Measurements from ENCODE around the gene PLCE1. TPM values are rescaled to one million over a fixed set of nuclear protein-coding genes. Genes with fewer than 3 reads are reported as not detected.

The PLCE1 gene
- total RNA-seq, 6 experiments from 2014 or later: 0.41 to 0.74 (median 0.47) TPM

GRCh38 chr10:94035982-94036765, 42.4 kb downstream of the PLCE1 start:
- peaks cover 3% of the 10 kb centered on the region for H3K4me1 Mint-ChIP-seq (ENCODE audit: low read depth)
- H3K36me3 Mint-ChIP-seq (ENCODE audit: low read depth): no peaks in the 10 kb centered on the region; the same call in 1 of the 2 replicates
- no peak for DNase-seq
- H3K27me3 Mint-ChIP-seq (ENCODE audit: insufficient read depth): peaks cover 5% of the 10 kb centered on the region; the same call in 1 of the 2 replicates
- TF ChIP-seq CTCF (IDR thresholded peaks at IDR 0.05): no peak
- H3K4me3 Mint-ChIP-seq: no peak overlapping the region
- no peaks in the 10 kb centered on the region for H3K9me3 Mint-ChIP-seq
- no peak overlapping the region for H3K27ac Mint-ChIP-seq

- H3K4me3 Mint-ChIP-seq: no peak overlapping the region
- H3K4me1 Mint-ChIP-seq (ENCODE audit: low read depth): peaks cover 9% of the 10 kb centered on the region
- H3K27me3 Mint-ChIP-seq (ENCODE audit: insufficient read depth): peaks cover 5% of the 10 kb centered on the region; the same call in 1 of the 2 replicates
- no peaks in the 10 kb centered on the region; the same call in 1 of the 2 replicates for H3K36me3 Mint-ChIP-seq (ENCODE audit: low read depth)
- H3K27ac Mint-ChIP-seq: no peak overlapping the region
- no peak for TF ChIP-seq CTCF (IDR thresholded peaks at IDR 0.05)
- DNase-seq: no peak
- no peaks in the 10 kb centered on the region for H3K9me3 Mint-ChIP-seq
Observed at GRCh38 chr10:94036766-94037033, 43.0 kb downstream of the PLCE1 start.

GRCh38 chr10:94037286-94037685, 43.6 kb downstream of the PLCE1 start:
- DNase-seq: no peak
- peaks cover 5% of the 10 kb centered on the region; the same call in 1 of the 2 replicates for H3K27me3 Mint-ChIP-seq (ENCODE audit: insufficient read depth)
- peaks cover 14% of the 10 kb centered on the region for H3K4me1 Mint-ChIP-seq (ENCODE audit: low read depth)
- H3K36me3 Mint-ChIP-seq (ENCODE audit: low read depth): no peaks in the 10 kb centered on the region
- no peak overlapping the region for H3K4me3 Mint-ChIP-seq
- H3K27ac Mint-ChIP-seq: no peak overlapping the region
- no peak for TF ChIP-seq CTCF (IDR thresholded peaks at IDR 0.05)
- H3K9me3 Mint-ChIP-seq: no peaks in the 10 kb centered on the region

- Mint-ChIP-seq H3K36me3 (ENCODE audit: low read depth) (no peaks in the 10 kb centered on the region), H3K4me3 (no peak overlapping the region), H3K27ac (no peak overlapping the region), H3K4me1 (ENCODE audit: low read depth) (peaks cover 22% of the 10 kb centered on the region), H3K9me3 (no peaks in the 10 kb centered on the region), H3K27me3 (ENCODE audit: insufficient read depth) (peaks cover 5% of the 10 kb centered on the region; the same call in 1 of the 2 replicates)
- no peak for TF ChIP-seq CTCF (IDR thresholded peaks at IDR 0.05)
- no peak for DNase-seq
Observed at GRCh38 chr10:94038024-94038423, 44.3 kb downstream of the PLCE1 start.

- Mint-ChIP-seq H3K9me3 (no peaks in the 10 kb centered on the region), H3K4me3 (peak overlapping the region; percentile 46; the same call in 1 of the 2 replicates), H3K27me3 (ENCODE audit: insufficient read depth) (peaks cover 6% of the 10 kb centered on the region; the same call in 1 of the 2 replicates), H3K4me1 (ENCODE audit: low read depth) (peaks cover 34% of the 10 kb centered on the region), H3K27ac (no peak overlapping the region), H3K36me3 (ENCODE audit: low read depth) (no peaks in the 10 kb centered on the region)
- TF ChIP-seq CTCF (IDR thresholded peaks at IDR 0.05): no peak
- DNase-seq: no peak
Observed at GRCh38 chr10:94041206-94041605, 47.5 kb downstream of the PLCE1 start.
